ENCODE results near the gene FBXW8. TPM values are rescaled to one million over a fixed set of nuclear protein-coding genes. Genes with fewer than 3 reads are reported as not detected.

The FBXW8 gene
- total and polyA plus RNA-seq, 4 donors: 1.9 to 7.1 (median 4.9) TPM

GRCh38 chr12:116924558-116925453 is 14.1 kb downstream of the FBXW8 start:
- TF ChIP-seq JUND (IDR thresholded peaks at IDR 0.05): no peak
- TF ChIP-seq ATF3 (IDR thresholded peaks at IDR 0.05): no peak
- TF ChIP-seq EGR1 (IDR thresholded peaks at IDR 0.05; ENCODE audit: low read depth in 2 of 2): no peak
- TF ChIP-seq GABPA (IDR thresholded peaks at IDR 0.05 in 1 of 2, conservative IDR thresholded peaks at IDR 0.05 in 1 of 2): no peak
- TF ChIP-seq YY1 (IDR thresholded peaks at IDR 0.05): no peak
- no peak for TF ChIP-seq RXRA (IDR thresholded peaks at IDR 0.05)
- Histone ChIP-seq H3K9me3 (ENCODE audit: control insufficient read depth in 4 of 4, low read length in 3 of 4) (no peaks in the 10 kb centered on the region), H3K27ac (ENCODE audit: low read depth in 1 of 2, low read length in 2 of 2) (no peak overlapping the region), H3K36me3 (ENCODE audit: control insufficient read depth in 4 of 4, insufficient read depth in 3 of 4, low read depth in 1 of 4, low read length in 3 of 4) (peaks cover 3 to 7% (median 6%) of the 10 kb centered on the region in 4 donors), H3K4me1 (ENCODE audit: control insufficient read depth in 4 of 4, insufficient read depth in 4 of 4, low read length in 3 of 4) (peaks cover 0 to 3% (median under 1%) of the 10 kb centered on the region in 4 donors), H3K9ac (ENCODE audit: low read depth in 1 of 2, low read length in 2 of 2) (no peak overlapping the region), H3K27me3 (ENCODE audit: control insufficient read depth in 4 of 4, insufficient read depth in 4 of 4, low read length in 3 of 4) (no peaks in the 10 kb centered on the region), H3K4me3 (ENCODE audit: low read depth in 1 of 3, low read length in 3 of 3) (no peak overlapping the region)
- 73% methylated on average over 5 of the region's 5 CpGs for WGBS
- no peak for DNase-seq (ENCODE audit: low spot score)

GRCh38 chr12:116926283-116927243 is 15.8 kb downstream of the FBXW8 start:
- Histone ChIP-seq H3K9me3 (ENCODE audit: control insufficient read depth in 4 of 4, low read length in 3 of 4) (no peaks in the 10 kb centered on the region), H3K27me3 (ENCODE audit: control insufficient read depth in 4 of 4, insufficient read depth in 4 of 4, low read length in 3 of 4) (no peaks in the 10 kb centered on the region), H3K4me1 (ENCODE audit: control insufficient read depth in 4 of 4, insufficient read depth in 4 of 4, low read length in 3 of 4) (peaks cover 0 to 2% (median 0%) of the 10 kb centered on the region in 4 donors), H3K4me3 (ENCODE audit: low read depth in 1 of 3, low read length in 3 of 3) (no peak overlapping the region), H3K36me3 (ENCODE audit: control insufficient read depth in 4 of 4, insufficient read depth in 3 of 4, low read depth in 1 of 4, low read length in 3 of 4) (peaks cover 2 to 7% (median 6%) of the 10 kb centered on the region in 4 donors), H3K27ac (ENCODE audit: low read depth in 1 of 2, low read length in 2 of 2) (no peak overlapping the region), H3K9ac (ENCODE audit: low read depth in 1 of 2, low read length in 2 of 2) (no peak overlapping the region)
- 91% methylated on average over 8 of the region's 8 CpGs for WGBS
- no peak for DNase-seq (ENCODE audit: low spot score)
- TF ChIP-seq RXRA (IDR thresholded peaks at IDR 0.05) (no peak), HNF4A (conservative IDR thresholded peaks at IDR 0.05) (no peak), FOXA1 (IDR thresholded peaks at IDR 0.05) (no peak), SP1 (IDR thresholded peaks at IDR 0.05) (no peak), YY1 (IDR thresholded peaks at IDR 0.05) (no peak), ATF3 (IDR thresholded peaks at IDR 0.05) (no peak), NR2F2 (IDR thresholded peaks at IDR 0.05) (no peak), CTCF (IDR thresholded peaks at IDR 0.05; ENCODE audit: low read depth, low read length, missing input control) (no peak), HNF4G (IDR thresholded peaks at IDR 0.05) (no peak), FOXA2 (IDR thresholded peaks at IDR 0.05) (no peak), ZBTB33 (IDR thresholded peaks at IDR 0.05) (no peak), MAX (IDR thresholded peaks at IDR 0.05) (no peak), JUND (IDR thresholded peaks at IDR 0.05) (no peak), TAF1 (conservative IDR thresholded peaks at IDR 0.05) (no peak)

Data from liver (tissue), 9 donors.